ENCODE data around the gene KIF2A.

The KIF2A gene

GRCh38 chr5:62291829-62292228, 14.2 kb upstream of the KIF2A start:
- DNase-seq (ENCODE audit: low read depth) = peak; percentile 30

GRCh38 chr5:62296998-62297397, 9.0 kb upstream of the KIF2A start:
- no peak for DNase-seq (ENCODE audit: low read depth)

GRCh38 chr5:62298118-62298517, 7.9 kb upstream of the KIF2A start:
- DNase-seq (ENCODE audit: low read depth) = no peak

DNA sequence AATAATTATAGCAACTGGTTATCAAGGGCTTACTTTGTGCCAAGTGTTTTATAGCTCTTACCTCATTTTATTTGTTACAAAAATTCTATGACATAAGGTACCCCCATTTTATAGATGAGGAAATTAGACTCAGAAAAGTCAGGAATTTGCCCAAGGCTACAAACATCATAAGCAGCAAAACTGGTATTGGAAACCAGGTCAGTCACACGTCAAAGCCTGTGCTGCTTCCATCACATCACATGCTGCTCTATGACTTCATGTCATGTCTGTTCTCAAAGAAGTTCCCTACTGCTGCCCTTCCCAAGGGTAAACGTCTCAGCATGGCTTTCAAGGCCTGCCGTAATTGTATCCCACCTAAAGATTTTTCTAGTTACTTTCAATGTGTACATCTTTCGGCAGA, 6.9 kb upstream of the KIF2A start:
- no peak for DNase-seq (ENCODE audit: low read depth)

- no peak for DNase-seq (ENCODE audit: low read depth)
Observed at GRCh38 chr5:62299600-62299999, 6.4 kb upstream of the KIF2A start.

DNA sequence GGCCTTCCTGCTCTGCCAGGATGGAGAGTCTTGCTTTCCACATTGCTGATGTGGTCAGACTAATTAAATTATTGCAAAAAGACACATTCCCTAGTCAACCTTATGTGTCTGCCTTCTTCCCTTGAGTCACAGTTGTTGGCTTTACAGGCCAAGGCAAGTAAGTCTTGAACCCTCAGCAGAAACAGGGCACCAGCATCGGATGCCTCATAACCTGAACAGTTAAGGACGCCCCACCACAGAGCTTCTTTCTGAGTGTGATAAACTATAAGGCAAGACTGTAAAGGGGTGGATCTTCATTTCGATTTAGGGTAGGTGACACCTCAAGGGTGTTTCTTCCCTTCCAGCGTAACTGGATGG, 670 bp upstream of the KIF2A start:
- no peak for DNase-seq (ENCODE audit: low read depth)

DNA sequence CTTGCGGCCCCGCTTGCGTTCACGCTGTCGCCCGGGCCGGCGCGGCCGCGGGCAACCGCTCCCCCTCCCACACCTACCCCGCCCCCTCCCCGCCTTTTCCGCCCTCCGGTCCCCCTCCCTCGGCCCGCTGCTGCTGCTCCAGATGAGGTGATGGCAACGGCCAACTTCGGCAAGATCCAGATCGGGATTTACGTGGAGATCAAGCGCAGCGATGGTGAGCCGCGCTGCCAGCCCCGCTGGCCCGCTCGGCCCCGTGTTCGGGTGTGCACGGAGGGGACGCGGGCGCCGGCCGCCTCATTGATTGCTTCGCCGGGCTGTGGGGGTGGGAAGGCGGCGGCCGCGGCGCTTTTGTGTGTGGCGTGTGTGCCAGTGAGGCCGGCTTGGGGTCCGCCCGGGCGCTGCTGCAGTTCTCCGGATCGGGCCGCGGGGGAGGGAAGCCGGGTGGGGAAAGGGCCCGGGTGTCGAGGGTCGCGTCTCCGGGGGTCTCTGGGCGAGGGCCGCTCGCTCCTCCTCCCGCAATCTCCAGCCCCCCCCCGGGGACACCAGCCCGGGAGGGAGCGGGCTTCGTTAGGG, 403 bp downstream of the KIF2A start:
- DNase-seq (ENCODE audit: low read depth) = no peak

- peak; percentile 18 for DNase-seq (ENCODE audit: low read depth)
Observed at GRCh38 chr5:62306896-62307689, 1.1 kb downstream of the KIF2A start.

GRCh38 chr5:62308439-62308838, 2.4 kb downstream of the KIF2A start:
- DNase-seq (ENCODE audit: low read depth) = no peak

GRCh38 chr5:62309107-62309506, 3.1 kb downstream of the KIF2A start:
- no peak for DNase-seq (ENCODE audit: low read depth)

DNA sequence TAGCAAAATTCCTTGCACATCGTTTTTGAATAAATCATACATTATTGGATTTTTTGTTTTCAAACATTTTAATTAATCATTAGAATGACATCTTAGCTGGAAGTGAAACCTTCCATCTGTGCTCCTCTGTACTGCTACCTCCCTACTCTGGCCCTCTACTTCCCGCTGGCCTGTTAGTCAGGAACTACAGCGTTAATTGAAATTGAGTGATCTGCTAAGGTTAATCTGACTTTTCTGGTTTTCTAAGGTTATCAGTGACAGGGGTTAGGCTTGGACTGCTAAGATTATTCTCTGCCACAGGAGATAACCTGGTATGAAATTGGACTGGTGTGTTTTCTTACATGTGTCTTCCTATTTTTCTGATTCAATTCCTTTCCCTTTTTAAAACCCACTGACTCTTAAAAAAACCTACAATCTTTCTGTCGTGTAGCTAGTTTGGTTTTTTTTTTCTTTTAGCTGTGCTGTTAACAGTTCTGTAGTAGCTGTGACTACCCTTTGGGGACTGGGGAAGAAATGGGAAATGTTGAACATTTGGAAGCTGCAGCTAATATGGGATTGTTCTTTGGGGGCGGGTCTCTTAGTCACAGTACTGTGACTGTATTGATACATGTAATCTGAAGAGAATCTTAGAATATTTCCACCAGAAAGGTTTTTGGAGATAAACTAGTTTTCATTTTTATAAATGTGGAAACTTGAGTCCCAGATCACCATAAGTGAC, 4.6 kb downstream of the KIF2A start:
- DNase-seq (ENCODE audit: low read depth) = no peak

GRCh38 chr5:62312036-62312435, 6.0 kb downstream of the KIF2A start:
- DNase-seq (ENCODE audit: low read depth) = no peak

DNA sequence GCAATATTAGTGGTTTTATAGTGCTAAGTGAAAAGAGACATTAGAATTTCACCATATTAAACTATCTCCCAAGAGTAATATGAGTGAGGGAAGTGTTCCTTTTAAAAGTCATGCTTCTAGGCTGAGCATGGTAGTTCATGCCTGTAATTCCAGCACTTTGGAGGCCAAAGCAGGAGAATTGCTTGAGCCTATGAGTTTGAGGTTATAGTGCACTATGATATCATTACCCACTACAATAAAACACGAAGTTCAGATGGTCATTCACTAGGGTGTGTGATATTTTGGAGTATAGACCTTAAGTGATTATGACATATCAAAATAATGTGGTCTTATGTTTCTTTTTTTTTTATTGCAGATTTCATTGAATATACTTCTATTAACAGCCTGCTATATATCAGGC, 6.7 kb downstream of the KIF2A start:
- no peak for DNase-seq (ENCODE audit: low read depth)

GRCh38 chr5:62314213-62314830, 8.3 kb downstream of the KIF2A start:
- DNase-seq (ENCODE audit: low read depth) = no peak

DNA sequence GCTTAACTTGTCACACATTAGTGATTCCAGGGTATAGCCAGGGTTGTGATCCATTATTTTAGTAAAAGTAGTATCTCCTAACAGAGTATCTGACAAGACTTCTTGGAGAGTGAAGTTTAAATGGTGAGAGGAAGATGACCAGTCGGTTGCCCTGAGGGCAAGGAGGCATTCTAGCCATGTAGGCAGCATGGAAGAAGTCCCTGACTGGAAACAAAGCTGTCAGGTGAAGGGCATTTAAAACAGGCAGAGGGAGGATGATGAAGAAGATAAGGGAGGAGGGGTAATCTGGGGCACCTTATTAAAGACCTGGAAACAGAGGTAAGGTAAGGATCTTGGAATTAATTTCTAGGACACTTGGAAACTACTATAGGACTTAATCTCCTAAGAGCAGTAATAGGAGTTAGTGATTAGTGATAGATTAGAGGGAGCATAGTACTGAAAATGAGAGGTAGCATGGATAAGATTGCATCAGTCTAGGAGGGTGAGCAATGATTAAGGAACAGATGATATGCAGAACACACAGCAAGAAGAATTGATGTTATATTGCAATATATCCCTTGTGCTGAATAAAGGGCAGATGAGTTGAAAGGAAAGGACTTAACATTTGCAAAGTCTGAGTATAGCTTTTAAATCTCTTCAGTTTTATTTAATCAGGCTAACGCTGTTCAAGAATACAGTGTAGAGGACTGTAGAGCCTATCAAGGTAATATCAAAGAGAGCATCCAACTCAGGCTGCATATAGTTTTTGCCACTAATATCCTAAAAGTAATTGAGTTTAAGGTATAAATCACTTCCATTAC, 9.6 kb downstream of the KIF2A start:
- DNase-seq (ENCODE audit: low read depth) = no peak

DNA sequence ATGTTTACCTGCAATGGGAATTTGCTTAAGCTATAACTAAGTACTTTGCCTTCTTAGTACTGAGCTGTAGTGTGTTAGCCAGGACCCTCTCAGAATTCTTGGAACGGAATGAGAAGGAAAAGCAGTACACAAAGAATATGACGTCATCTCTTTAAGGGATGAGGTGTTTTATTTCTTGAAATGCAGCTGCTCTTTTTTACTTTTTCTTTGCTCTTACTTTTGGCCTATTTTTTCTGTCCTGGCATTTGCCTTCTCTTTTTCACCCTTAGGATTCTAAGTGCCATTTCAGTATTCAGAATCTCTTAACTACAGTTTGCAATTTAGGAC, 10.1 kb downstream of the KIF2A start:
- DNase-seq (ENCODE audit: low read depth) = no peak

DNA sequence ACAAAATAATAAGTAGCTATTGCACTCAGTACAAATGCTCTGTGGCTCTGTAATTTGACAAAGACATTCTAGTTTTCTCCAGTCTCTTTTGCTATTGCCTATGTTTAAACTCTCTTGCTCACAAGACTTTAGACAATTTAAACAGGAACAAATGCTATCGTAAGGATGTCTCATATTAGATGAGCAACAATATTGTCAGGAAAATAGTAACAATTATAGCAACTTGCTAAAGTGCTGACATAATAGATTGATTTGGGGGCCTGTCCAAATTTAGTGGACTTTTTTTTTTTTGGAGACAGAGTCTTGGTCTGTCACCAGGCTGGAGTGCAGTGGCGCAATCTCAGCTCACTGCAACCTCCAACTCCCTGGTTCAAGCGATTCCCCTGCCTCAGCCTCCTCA, 11.8 kb downstream of the KIF2A start:
- no peak for DNase-seq (ENCODE audit: low read depth)

GRCh38 chr5:62322484-62322883, 16.5 kb downstream of the KIF2A start:
- DNase-seq (ENCODE audit: low read depth) = no peak

DNA sequence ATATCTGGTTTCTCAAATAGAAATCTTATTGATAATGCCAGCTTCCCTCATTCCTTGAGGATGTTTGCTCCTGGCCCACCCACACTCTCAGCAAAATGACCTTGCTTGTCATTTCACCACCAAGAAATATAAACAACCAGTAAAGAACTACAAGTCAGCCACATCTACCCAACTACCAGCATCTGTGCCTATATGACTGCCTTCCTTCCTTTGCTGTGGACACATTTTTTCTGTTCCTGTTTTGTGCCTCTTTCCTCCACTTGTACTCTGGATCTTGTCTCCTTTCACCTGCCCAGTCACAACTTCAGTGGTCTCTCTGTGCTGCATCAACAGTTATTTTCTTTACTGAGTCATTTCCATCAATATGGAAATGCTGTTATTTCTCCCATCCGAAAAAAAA, 20.3 kb downstream of the KIF2A start:
- no peak for DNase-seq (ENCODE audit: low read depth)

- no peak for DNase-seq (ENCODE audit: low read depth)
Observed at GRCh38 chr5:62326702-62327101, 20.7 kb downstream of the KIF2A start.

DNA sequence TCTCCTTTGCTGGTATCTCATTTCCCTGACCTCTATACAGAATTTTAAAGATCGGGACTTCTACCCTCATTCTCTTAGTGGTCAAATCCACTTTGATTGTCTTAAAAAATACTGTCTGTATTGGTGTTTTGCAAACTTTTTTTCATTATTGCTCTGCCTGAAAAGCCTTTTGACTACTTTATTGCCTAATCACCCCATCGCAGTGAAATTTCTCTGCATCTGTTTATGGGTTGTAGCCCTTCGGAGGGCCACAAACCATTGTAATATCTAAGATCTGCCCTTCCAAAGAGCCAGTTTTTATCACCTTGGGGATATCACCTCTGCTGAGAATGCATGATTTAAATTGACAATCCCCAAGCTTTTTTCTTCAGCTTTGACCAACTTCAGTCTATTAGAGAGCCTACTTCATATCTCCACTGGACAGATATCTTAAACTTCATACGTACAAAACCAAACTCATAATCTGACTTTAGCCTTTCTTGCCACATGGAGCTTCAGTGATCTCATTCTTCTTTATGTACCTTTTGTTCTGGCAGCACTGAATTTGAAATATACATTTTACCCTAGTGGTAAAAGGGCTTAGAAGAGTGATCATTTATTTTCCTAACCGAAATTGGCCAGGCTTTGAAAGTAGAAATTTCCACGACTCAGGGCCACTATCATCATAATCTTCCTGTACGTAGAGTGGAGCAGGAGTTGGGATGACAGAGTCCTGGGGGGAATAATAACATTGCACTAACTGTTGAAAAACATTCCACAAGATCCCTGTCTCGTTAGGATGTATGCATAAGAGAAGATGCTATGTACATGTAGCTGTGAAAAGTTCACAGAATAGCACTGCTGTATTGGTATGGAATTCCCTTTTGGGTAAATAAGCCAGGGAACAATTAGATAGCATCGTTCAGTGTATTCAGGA, 21.4 kb downstream of the KIF2A start:
- no peak for DNase-seq (ENCODE audit: low read depth)

All from stimulated activated CD8-positive, alpha-beta memory T cell treated with anti-CD3 and anti-CD28 coated beads, Interleukin-15, amount 100 ng/mL, for 24 hours (primary cell).